Articular chondrocyte of knee joint (primary cell): Measurements from ENCODE around the gene TLE2. TPM values are rescaled to one million over a fixed set of nuclear protein-coding genes. Genes with fewer than 3 reads are reported as not detected.

Experiments
- total RNA-seq: library from RNA; depleted of rRNA; stranded (reverse); fragments of >200 nt; gene quantifications from 2 replicates; pipeline ENCODE4 v1.2.3, GENCODE V29; 2012

The TLE2 gene
- total RNA-seq: 4.5 and 8.1 TPM in 2 replicates

GRCh38 chr19:3029065-3029923 is at the start of gene TLE2:
TSS of gene TLE2 (minus strand) at chr19:3029280. CDS start at chr19:3028904, 376 bp downstream.

GRCh38 chr19:3062165-3063105 is 33.4 kb upstream of the TLE2 start, which contains the start of gene TLE5:
TSS of gene TLE5 (minus strand) at chr19:3062495. CDS start at chr19:3062200, 295 bp downstream.

GRCh38 chr19:2977001-2977745 is 51.9 kb downstream of the TLE2 start, which contains the start of gene TLE6:
TSS of gene TLE6 (plus strand) at chr19:2977564. CDS start at chr19:2978234, 670 bp downstream.

Other genes with a start within 250 kb of the TLE2 start
- gene SGTA, start 246.0 kb downstream of the TLE2 start, total RNA-seq: 33.5 and 34.1 TPM in 2 replicates
- gene THOP1, start 243.8 kb downstream of the TLE2 start, total RNA-seq: 53.1 and 53.8 TPM in 2 replicates
- 5.4 and 6.1 TPM in 2 replicates for gene ZNF554, start 209.4 kb downstream of the TLE2 start, total RNA-seq
- 7.8 and 9.2 TPM in 2 replicates for gene ZNF555, start 187.8 kb downstream of the TLE2 start, total RNA-seq
- gene ZNF556, start 161.9 kb downstream of the TLE2 start, total RNA-seq: not detected in 2 replicates
- 4.2 and 4.9 TPM in 2 replicates for gene ZNF57, start 128.4 kb downstream of the TLE2 start, total RNA-seq
- gene ZNF77, start 84.3 kb downstream of the TLE2 start, total RNA-seq: 3.8 and 4.6 TPM in 2 replicates
- gene TLE6, start 51.7 kb downstream of the TLE2 start, total RNA-seq: 2.7 and 2.8 TPM in 2 replicates
- 174 and 211 TPM in 2 replicates for gene TLE5, start 33.2 kb upstream of the TLE2 start, total RNA-seq
- 42.6 and 51.4 TPM in 2 replicates for gene GNA11, start 65.1 kb upstream of the TLE2 start, total RNA-seq
- gene GNA15, start 106.8 kb upstream of the TLE2 start, total RNA-seq: not detected in 2 replicates
- not detected in 2 replicates for gene S1PR4, start 149.5 kb upstream of the TLE2 start, total RNA-seq
- 31.2 and 31.9 TPM in 2 replicates for gene NCLN, start 156.7 kb upstream of the TLE2 start, total RNA-seq
- 0.13 and 0.22 TPM in 2 replicates for gene CELF5, start 195.4 kb upstream of the TLE2 start, total RNA-seq